HG02938 (cell line): Measurements from ENCODE around the gene ACSM3.
A peak's percentile ranks its signal among the peaks of the same experiment; 100 is the strongest.
"Not testable (repeated sequence)": the region's sequence is repeated elsewhere in the genome, so short reads cannot be mapped to it uniquely, and the experiment has no call there.

Experiments
- ATAC-seq: cut with Tn5 transposase; IDR thresholded peaks from one replicate; pipeline ENCODE4 v1.9.1; 2021; ENCODE audit warnings: mild to moderate bottlenecking, moderate library complexity; ENCODE audit not compliant: unreplicated experiment

The ACSM3 gene

DNA sequence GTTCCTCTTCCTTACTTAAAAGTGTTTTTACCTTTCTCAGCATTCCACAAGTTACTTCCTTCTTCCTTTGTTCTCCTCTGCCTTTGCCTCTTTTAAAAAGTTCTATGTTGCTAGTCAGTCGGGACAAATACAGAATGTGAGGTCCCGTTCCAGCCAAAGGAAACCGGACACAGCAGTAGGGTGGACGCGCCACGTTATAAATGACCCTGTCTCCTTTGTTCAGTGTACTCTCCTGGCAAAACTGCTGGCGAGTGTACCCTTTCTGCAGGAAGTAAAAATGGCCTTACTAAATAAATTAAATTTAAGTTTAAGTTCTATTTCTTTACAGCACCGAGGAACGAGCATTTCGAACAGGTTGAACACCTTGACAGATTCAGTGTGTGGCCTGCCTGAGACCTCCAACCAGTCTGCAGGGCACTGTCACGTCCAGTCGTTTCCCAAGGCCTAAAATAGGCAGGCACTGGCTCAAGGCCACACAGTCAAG is 41.9 kb downstream of the ACSM3 start:
- not testable (repeated sequence) for ATAC-seq

DNA sequence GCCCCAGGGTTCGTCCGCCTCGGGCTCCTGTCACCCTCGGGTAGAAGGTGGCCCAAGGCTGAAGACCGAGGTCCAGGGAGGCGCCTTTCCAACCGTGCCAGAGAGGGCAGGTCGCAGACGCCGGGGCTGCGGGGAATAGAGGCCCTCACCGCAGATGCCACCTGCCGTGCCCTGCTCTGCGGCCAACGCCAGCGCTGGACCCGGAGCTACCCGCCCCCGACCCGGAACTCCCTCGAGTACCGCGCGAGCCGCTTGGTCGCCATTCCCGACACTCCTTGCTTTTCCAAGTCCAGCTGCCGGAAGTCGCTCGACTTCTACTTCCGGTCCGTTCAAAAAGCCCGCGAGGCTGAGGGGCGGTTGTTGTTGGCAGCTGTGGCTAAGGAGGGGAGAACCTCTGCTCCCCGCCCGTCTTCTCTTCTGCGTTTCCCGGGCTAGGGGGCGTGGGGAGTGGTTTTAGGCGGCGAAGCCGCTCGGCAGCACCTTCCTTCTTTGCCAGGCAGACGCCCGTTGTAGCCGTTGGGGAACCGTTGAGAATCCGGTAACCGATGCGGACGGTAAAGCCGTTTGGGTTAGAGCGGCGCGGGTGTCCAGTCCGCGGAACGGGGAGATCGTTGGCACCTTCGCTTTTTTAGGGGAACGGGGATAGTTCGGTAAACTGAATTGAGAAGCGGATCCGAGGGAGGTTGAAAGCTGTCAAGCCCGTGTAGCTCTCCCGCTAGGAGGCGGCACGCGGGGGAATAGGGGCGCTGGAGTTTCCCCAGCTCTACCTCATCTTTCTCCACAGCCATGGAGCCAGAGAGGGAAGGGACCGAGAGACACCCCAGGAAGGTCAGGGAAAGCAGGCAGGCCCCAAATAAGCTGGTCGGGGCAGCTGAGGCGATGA is 42.6 kb downstream of the ACSM3 start, which contains the start of the genes ERI2 and REXO5:
ERI2 (minus strand) TSS at position 305 of the 883 bp plus-strand sequence; CDS start at position 263, 42 bp downstream.
REXO5 (plus strand) TSS at position 360 of the 883 bp plus-strand sequence; CDS start at position 787, 427 bp downstream.
- ATAC-seq, result peak; percentile 80

DNA sequence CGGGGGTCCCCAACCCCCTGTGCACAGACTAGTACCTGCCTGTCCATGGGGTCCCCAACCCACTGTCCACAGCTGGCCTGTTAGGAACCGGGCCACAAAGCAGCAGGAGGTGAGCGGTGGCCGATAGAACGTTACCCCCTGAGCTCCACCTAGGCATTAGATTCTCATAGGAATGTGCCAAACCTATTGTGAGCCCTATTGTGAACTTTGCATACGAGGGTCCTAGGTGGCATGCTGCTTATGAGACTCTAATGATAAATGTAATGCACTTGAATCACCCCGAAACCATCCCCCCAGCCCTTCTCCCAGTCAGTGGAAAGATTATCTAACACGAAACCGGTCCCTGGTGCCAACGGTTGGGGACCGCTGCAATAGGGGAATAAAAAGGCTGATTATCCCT is 44.0 kb downstream of the ACSM3 start:
- no peak for ATAC-seq

DNA sequence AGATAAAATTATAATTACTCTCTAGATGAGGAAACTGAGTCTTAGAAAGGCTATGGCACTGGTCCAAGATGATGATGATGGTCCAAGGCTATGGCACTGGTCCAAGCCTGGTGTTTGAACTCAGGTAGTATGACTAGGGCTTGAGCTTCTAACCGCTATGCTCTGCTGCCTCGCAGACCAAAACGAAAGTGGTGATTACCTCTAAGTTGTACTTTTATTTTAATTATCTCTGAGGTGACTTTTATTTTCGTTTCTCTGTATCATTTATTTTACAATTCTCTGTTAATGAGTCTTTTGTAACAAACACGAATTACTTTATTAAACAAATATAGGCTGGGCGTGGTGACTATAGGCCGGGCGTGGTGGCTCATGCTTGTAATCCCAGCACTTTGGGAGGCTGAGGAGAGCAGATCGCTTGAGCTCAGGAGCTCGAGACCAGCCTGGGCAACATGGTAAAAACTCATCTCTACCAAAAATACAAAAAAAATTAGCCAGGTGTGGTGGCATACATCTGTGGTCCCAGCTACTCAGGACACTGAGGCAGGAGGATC is 48.1 kb downstream of the ACSM3 start:
- no peak for ATAC-seq

DNA sequence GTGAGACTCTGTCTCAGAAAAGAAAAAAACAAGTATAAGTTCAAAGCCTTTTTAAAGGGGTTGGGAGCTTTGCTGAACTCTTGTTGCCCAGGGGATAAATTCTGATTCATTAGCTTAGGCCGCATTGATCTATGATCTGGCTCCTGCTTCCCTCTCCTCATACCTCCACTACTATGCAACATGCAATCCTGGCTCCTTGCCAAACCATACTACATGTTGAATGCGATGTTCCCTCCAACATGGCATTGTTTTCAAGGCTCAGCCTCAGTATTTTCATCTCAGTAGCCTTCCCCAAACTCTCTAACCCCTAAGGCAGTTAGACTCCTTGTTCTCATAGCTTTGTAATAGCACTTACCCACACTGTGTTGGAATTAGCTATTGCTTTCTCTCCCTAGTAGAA is 48.7 kb downstream of the ACSM3 start:
- no peak for ATAC-seq

DNA sequence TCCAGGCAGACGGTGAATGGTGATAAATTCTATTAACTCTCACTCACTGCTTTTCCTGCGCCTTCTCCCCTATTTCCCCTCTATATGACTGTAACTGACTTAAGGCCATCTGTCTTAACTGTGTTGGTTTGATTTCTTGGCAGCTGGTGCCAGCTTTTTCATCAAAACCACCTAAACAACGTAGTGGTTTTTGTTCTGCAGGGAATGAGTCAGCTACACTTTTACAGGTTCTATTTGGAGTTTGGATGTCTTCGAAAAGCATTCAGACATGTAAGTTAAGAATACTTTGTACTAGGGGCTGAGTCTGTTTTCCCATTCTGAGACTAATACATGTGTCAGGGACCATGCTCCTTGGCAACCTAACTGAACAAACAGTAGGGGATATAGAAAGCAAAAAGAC is 51.0 kb downstream of the ACSM3 start:
- no peak for ATAC-seq

DNA sequence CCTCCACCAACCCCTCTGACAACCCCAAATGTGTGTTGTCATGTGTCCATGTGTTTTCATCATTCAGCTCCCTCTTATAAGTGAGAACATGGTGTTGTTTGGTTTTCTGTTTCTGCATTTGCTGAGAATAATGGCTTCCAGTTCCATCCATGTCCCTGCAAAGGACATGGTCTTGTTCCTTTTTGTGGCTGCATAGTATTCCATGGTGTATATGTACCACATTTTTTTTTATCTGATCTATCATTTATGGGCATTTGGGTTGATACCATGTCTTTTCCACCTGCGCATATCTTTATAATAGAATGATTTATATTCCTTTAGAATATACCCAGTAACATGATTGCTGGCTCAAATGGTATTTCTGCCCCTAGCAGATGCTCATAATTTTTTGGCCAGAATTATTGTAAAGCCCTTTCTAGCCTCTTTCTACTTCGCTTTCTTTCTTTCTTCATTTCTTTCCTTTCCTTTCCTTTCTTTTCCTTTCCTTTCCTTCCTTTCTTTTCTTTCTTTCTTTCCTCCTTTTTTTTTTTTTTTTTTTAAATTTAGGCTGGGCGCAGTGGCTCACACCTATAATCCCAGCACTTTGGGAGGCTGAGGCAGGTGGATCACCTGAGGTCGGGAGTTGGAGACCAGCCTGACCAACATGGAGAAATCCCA is 55.2 kb downstream of the ACSM3 start:
- no peak for ATAC-seq

DNA sequence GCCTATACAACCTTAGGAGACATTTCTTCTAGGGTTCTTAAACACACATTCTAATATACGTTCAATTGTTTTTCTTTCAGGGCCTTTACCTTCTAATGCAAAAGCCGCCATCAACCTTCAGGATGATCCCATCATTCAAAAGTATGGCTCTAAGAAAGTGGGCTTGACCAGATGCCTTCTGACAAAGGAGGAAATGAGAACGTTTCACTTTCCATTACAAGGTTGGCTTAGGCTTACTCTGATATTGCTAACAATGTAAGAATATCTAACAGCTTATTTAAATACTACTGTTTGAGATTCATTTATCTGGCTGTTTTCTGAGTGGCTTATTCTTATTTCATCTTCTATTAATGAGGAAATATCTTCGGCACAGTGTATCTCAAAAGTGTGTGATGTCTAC is 57.9 kb downstream of the ACSM3 start:
- ATAC-seq, result no peak

DNA sequence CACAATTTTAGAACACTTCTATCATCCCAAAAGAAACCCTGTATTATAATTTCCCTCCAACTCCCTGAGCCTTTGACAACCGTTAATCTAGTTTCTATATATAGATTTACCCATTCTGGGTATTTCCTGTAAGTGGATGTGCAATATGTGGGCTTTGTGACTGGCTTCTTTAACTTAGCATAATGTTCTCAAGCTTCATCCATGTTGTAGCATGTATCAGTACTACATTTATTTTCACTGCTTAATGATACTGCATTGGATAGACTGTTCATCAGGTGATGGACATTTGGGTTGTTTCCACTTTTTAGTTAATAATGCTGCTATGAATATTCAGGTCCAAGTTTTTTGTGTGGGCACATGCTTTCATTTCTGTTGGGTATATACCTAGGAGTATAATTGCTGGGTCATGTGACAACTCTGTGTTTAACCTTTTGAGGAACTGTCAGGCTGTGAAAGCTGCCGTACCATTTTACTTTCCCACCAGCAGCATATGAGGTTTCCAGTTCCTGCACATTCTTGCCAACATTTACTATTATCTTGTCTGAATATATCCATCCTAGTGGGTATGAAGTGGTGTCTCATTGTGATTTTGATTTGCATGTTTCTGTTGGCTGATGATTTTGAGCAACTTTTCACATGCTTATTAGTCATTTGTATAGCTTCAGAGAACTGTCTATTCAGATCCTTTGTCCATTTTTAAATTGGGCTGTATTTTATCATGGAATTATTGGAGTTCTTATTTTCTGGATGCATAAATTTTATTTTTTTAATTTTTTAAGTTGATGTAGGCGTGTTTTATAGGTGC is 58.9 kb downstream of the ACSM3 start:
- ATAC-seq, result no peak

DNA sequence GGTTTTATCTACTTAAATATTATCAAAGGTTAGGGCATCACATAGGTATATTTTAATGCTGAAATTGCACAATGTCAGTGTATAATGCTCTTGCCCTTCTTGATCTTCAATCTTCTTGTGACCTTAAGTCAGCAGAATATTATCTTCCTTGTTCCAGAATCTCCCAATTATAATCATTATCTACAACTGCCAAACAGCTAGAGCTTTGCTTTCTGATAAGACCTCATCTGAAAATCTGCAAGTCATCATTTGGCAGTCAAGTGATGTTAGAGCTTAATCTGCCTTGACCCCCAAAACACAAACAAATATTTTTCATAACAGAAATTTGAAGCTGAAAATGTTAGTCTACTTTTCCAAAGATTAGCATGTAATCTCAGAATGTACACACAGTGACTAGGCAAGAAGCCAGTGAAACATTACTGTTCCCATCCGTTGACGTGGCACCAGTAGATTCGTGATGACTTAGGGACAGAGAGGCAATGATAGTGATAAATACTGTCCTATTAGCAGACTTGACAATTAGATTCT is 62.3 kb downstream of the ACSM3 start:
- ATAC-seq, result no peak

DNA sequence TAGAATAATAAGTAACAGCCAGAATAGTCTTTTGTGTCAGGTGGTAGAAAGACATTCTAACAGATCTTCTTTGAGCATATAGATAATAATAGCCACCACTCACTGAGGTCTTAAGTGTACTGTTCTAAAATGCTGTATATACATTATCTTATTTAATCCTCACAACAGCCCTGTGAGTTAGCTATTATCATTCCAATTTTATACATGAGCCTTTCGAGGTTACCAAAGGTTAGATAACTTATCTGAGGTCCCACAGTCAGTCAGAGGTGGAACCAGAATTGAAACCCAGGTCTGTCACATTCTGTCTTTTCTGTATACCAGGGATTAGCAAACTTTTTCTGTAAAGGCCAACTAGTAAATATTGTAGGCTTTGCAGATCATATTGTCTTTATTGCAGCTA is 65.7 kb downstream of the ACSM3 start:
- ATAC-seq, result no peak

DNA sequence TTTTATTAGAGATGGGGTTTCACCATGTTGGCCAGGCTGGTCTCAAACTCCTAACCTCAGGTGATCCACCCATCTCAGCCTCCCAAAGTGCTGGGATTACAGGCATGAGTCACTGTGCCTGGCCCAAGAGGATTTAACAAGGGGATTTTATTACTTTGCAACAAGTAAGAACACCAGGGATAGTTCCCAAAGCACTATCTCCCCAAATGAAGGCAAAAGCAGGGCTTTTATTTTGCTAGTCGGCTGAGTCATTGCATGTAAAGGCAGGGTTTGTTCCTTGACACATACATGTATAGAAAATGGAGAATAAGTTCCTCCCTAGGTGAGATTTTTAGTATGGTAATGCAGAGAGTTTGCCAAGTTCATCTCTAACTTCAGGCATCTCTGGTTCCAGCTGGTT is 66.6 kb downstream of the ACSM3 start:
- no peak for ATAC-seq

DNA sequence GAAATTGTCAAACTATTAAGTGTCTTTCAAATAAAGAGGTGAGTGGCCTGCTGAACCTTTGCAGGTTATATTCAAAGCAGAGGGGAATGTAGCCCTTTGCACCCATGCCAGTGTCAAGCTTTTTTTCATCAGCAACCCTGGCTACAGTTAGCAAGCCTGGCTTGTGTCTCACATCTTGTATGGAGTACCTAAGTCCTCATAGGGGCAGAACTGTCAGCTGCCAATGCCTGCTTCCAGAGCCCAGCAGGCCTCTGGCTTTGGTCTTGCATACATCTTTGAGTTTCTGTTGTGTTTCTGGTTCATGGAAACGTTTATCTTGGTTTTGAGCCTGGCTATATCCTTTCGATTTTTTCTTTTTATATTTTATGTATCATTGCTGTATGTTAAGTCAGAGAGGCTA is 69.3 kb downstream of the ACSM3 start:
- no peak for ATAC-seq

DNA sequence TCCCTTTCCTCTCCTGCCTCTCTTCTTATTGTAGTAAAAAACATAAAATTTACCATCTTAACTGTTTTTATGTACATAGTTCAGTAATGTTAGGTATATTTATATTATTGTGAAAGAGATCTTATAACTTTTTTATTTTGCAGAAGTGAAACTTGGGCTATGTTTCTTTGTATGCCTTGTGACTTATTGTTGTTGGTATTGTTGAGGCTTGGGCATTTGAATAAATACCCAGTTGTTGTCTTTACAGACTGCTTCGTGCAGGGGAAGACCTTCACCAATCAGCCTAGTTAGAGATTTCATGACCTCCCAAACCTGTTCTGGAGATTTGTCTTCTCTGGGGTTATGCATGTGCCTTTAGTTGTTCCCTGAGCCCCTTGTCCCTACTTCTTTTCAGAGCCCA is 74.4 kb downstream of the ACSM3 start:
- ATAC-seq, result no peak

DNA sequence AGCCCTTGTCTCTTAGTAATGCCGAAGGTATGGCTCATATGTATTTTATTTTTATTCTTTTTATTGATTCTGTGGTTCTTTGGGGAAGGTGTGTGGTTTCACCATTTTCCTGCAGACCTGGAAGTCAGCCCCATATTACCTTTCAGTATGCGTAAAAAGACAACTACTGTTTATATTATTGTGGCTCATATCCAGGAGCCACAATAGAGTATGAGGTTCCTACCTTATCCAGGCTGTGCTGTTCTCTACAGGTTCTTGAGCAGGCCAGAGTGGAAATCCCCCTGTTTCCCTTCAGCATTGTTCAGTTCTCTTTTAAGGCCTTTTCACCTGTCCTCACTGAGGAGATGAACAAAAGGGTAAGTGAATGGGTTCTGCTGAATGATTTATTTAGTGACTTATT is 75.7 kb downstream of the ACSM3 start:
- no peak for ATAC-seq

DNA sequence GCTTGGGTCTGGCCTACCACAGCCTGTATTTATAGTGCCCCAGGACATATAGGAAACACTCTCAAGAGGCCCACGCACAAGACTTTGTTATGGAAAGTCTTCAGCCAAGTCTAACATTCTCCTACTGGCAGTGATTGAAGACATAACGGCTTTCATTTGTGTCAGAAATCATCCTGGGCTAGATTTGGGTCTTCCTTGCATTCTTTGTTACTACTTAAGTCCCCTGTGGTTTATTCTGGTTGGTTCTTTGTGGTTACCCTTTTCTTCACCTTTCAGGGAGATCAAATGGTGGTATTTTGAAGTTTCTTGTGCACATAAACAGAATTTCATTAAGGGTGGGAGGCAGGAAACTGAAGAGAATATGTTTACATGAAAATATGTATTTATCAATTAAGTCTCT is 80.2 kb downstream of the ACSM3 start:
- ATAC-seq, result no peak

DNA sequence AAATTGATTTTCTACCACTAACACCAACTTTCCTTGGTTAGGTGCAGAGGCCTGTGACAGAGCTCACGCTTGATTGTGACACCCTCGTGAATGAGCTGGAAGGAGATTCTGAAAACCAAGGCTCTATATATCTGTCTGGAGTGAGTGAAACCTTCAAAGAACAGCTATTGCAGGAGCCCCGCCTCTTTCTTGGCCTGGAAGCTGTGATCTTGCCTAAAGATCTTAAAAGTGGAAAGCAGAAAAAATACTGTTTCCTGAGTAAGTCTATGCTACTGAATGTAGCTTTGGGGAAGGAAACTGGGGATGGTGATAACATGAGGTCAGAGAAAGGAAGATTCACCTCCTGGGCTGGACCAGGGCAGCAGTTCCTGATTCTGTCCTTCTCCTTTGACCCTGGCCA is 80.8 kb downstream of the ACSM3 start:
- ATAC-seq, result no peak

DNA sequence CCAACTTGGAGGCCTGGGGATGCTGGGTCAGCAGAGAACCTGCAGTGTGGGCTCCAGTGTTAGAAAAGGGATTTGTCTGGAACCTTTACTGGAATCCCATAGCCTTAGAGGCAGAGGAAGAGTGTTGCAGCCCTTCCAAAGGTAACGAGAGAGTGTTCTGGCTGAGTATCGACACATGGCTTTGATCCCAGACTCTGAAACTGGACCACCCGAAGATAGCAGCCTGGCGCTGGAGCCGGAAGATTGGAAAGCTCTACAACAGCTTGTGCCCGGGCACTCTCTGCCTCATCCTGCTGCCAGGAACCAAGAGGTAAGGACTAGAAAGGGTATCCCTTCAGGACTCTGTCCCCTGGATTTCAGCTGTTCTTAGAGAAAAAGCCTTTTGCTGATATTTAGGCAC is 82.2 kb downstream of the ACSM3 start:
- ATAC-seq, result no peak

DNA sequence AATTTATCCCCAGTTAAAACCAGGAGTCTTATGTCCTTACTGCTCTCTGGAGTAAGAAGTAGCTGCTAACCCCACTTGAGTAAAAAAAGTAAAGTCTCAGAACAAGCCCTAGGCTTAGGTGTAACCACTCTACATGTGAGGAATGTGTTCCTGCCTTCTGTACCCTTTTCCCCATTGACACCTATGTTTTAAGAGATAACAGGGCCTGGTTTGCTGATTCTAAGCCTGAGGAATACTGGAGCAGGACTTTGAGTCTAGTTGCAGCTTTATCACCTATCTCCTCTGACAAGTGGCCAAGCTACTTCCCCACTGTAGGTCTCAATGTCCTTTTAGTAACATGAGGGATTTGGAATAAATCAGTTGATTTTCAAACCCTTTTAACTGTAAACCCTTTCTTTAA is 82.7 kb downstream of the ACSM3 start:
- ATAC-seq, result no peak
